AG04450 (cell line): ENCODE measurements around the gene SIX2. TPM values are rescaled to one million over a fixed set of nuclear protein-coding genes. Genes with fewer than 3 reads are reported as not detected.

Experiments
- CTCF ChIA-PET: fragments of 300-600, 350-600 bp; formaldehyde crosslinking; extraction: SDS; loops from one replicate; lab custom pipeline; 2022; ENCODE audit warnings: antibody characterized with exemption, inconsistent platforms; lab: Charles Lee
- POLR2A ChIA-PET: fragments of 350-600 bp; formaldehyde crosslinking; extraction: SDS; loops from one replicate; lab custom pipeline; 2021; ENCODE audit warnings: antibody characterized with exemption, inconsistent platforms; lab: Yijun Ruan, JAX
- DNase-seq: peaks from one replicate; pipeline ENCODE4 v3.0.0-alpha.2; 2011; ENCODE audit warnings: low read depth, low spot score
- H3K27ac ChIP-seq: one replicate; pipeline ENCODE4 v1.5.1; 2012; ENCODE audit warnings: low read depth, low read length, control low read depth
- H3K27me3 ChIP-seq: one replicate; pipeline ENCODE4 v1.6.0; 2012; ENCODE audit warnings: low read length; ENCODE audit not compliant: control insufficient read depth, insufficient read depth
- H3K4me3 ChIP-seq: 2 replicates; pipeline ENCODE4 v1.5.1; 2011; ENCODE audit warnings: mild to moderate bottlenecking, low read depth, low read length, control low read depth
- H3K9me3 ChIP-seq: 2 replicates; pipeline ENCODE4 v1.5.1; 2012; ENCODE audit warnings: low read length; ENCODE audit not compliant: control insufficient read depth, insufficient read depth
- CTCF ChIP-seq: IDR thresholded peaks from 2 replicates; pipeline ENCODE4 v1.5.1; 2011; ENCODE audit warnings: low read depth, low read length, control low read depth, inconsistent platforms
- polyA plus RNA-seq: library from polyadenylated mRNA; depleted of rRNA; stranded (reverse); fragments of >200 nt; gene quantifications from 2 replicates; pipeline ENCODE4 v1.2.3, GENCODE V29; 2011

The SIX2 gene
- polyA plus RNA-seq, 1 experiment, result not detected

GRCh38 chr2:44967056-44967455 lies 42.2 kb downstream of the SIX2 start:
- CTCF ChIA-PET, result interaction anchor here (1.2 kb wide), 1 partner anchor 11 kb away, joined by 4 read pairs; no protein-coding TSS in a partner anchor
- POLR2A ChIA-PET, result no interaction called here
- no peak for TF ChIP-seq CTCF
- Histone ChIP-seq H3K4me3 (no peak overlapping the region), H3K9me3 (no peaks in the 10 kb centered on the region), H3K27me3 (peaks cover 30% of the 10 kb centered on the region), H3K27ac (no peak overlapping the region)
- DNase-seq, result no peak

GRCh38 chr2:44965684-44966083 lies 43.6 kb downstream of the SIX2 start:
- ChIA-PET POLR2A (no interaction called here), CTCF (interaction anchor here (1.3 to 2.0 kb wide), 3 partner anchors 9 to 528 kb away, joined by 4 to 7 read pairs (median 5); no protein-coding TSS in a partner anchor)
- Histone ChIP-seq H3K4me3 (no peak overlapping the region), H3K27me3 (peaks cover 27% of the 10 kb centered on the region), H3K27ac (no peak overlapping the region), H3K9me3 (no peaks in the 10 kb centered on the region)
- TF ChIP-seq CTCF, result no peak
- DNase-seq, result no peak

GRCh38 chr2:44964752-44965236 lies 44.5 kb downstream of the SIX2 start:
- Histone ChIP-seq H3K9me3 (no peaks in the 10 kb centered on the region), H3K27ac (no peak overlapping the region), H3K4me3 (no peak overlapping the region), H3K27me3 (peaks cover 27% of the 10 kb centered on the region)
- ChIA-PET CTCF (interaction anchor here (0.6 to 2.0 kb wide), 5 partner anchors 8 to 532 kb away, joined by 3 to 7 read pairs (median 4); no protein-coding TSS in a partner anchor), POLR2A (interaction anchor here (0.6 kb wide), 1 partner anchor 826 kb away, joined by 6 read pairs; no protein-coding TSS in a partner anchor)
- DNase-seq, result no peak
- no peak for TF ChIP-seq CTCF

GRCh38 chr2:44962176-44962695 lies 47.0 kb downstream of the SIX2 start:
- no peak overlapping the region for H3K27ac ChIP-seq
- no peaks in the 10 kb centered on the region for H3K9me3 ChIP-seq
- CTCF ChIA-PET, result no interaction called here
- H3K27me3 ChIP-seq, result peaks cover 20% of the 10 kb centered on the region
- DNase-seq, result no peak
- POLR2A ChIA-PET, result no interaction called here
- no peak for TF ChIP-seq CTCF
- no peak overlapping the region for H3K4me3 ChIP-seq

- peaks cover 16% of the 10 kb centered on the region for H3K27me3 ChIP-seq
- no peak overlapping the region for H3K4me3 ChIP-seq
- H3K9me3 ChIP-seq, result no peaks in the 10 kb centered on the region
- POLR2A ChIA-PET, result no interaction called here
- CTCF ChIA-PET, result no interaction called here
- DNase-seq, result no peak
- no peak for TF ChIP-seq CTCF
- no peak overlapping the region for H3K27ac ChIP-seq
Observed at GRCh38 chr2:44960871-44961270, 48.4 kb downstream of the SIX2 start.
